Spleen (tissue), 11 donors: ENCODE results near the gene C1QTNF5. TPM values are rescaled to one million over a fixed set of nuclear protein-coding genes. Genes with fewer than 3 reads are reported as not detected.

Experiments
- DNase-seq: peaks from one replicate; pipeline ENCODE4 v3.0.0-alpha.2; 2020
- H3K27ac ChIP-seq, 8 donors: fragments of 200-600 bp; sonication (generic) in 7 of 8; 1 replicate in 4 of 8; 2 replicates in 4 of 8; pipeline versions ENCODE4 v1.5.0 to v1.8.0; 2016 to 2021; ENCODE audit warnings: inconsistent platforms in 4 of 8, mild to moderate bottlenecking in 4 of 8, moderate library complexity in 1 of 8
- H3K27me3 ChIP-seq, 7 donors: fragments of 200-600 bp; sonication (generic) in 6 of 7; replicated peaks in 1 of 7; 1 replicate in 4 of 7; 2 replicates in 3 of 7; pipeline versions ENCODE4 v1.5.0 to v1.8.0; 2016 to 2021; ENCODE audit warnings: inconsistent platforms in 3 of 7, mild to moderate bottlenecking in 1 of 7
- H3K36me3 ChIP-seq, 6 donors: fragments of 200-600 bp; sonication (generic) in 5 of 6; 1 replicate in 4 of 6; 2 replicates in 2 of 6; pipeline versions ENCODE4 v1.5.0 to v1.8.0; 2016 to 2021; ENCODE audit warnings: inconsistent platforms in 2 of 6
- H3K4me1 ChIP-seq, 6 donors: fragments of 200-600 bp; sonication (generic) in 5 of 6; 1 replicate in 3 of 6; 2 replicates in 3 of 6; pipeline versions ENCODE4 v1.5.0 to v1.8.0; 2016 to 2021; ENCODE audit warnings: inconsistent platforms in 3 of 6
- H3K4me3 ChIP-seq, 8 donors: fragments of 200-600 bp; sonication (generic) in 7 of 8; 1 replicate in 4 of 8; 2 replicates in 4 of 8; pipeline versions ENCODE4 v1.5.0 to v1.8.0; 2016 to 2021; ENCODE audit warnings: inconsistent platforms in 4 of 8, mild to moderate bottlenecking in 4 of 8, moderate library complexity in 2 of 8
- H3K9me3 ChIP-seq, 8 donors: fragments of 200-600 bp; sonication (generic) in 7 of 8; 1 replicate in 4 of 8; 2 replicates in 4 of 8; pipeline versions ENCODE4 v1.5.0 to v1.8.0; 2016 to 2021; ENCODE audit warnings: inconsistent platforms in 4 of 8
- CTCF ChIP-seq, 11 experiments: fragments of 200-600 bp in 7 of 11; fragments of 450-650 bp in 4 of 11; sonication (generic) in 4 of 11; IDR thresholded peaks in 8 of 11; conservative IDR thresholded peaks in 3 of 11; 1 replicate in 7 of 11; 2 replicates in 4 of 11; pipeline versions ENCODE4 v1.4.0 to v1.8.0; 2016 to 2021; ENCODE audit warnings: antibody characterized with exemption in 11 of 11, inconsistent platforms in 4 of 11, mild to moderate bottlenecking in 1 of 11
- POLR2A ChIP-seq, 3 donors: fragments of 450-650 bp; IDR thresholded peaks; one replicate each; pipeline ENCODE4 v1.5.1; 2017; ENCODE audit warnings: antibody characterized with exemption in 3 of 3, mild to moderate bottlenecking in 1 of 3
- POLR2AphosphoS5 ChIP-seq, 3 donors: sonication (generic); formaldehyde crosslinking; IDR thresholded peaks; one replicate each; pipeline ENCODE4 v1.5.1; 2017; ENCODE audit warnings: antibody characterized with exemption in 3 of 3
- WGBS, 5 donors: extraction: QIAGEN DNeasy Blood & Tissue Kit in 3 of 5; methylation state at CpG; one replicate each; pipeline versions ENCODE4 v1.1.5 to v1.1.7; 2013 to 2018; 5-methylcytosine and 5-hydroxymethylcytosine counted together
- intact Hi-C: fragments of 100-400 bp; cut with DNase I; formaldehyde crosslinking; loops from one replicate; pipeline ENCODE4 v1.15.0; 2023; ENCODE audit warnings: low total_unique reads
- polyA plus RNA-seq, 3 donors: library from polyadenylated mRNA; stranded (reverse); fragments of 200-250 nt; gene quantifications; one replicate each; pipeline ENCODE4 v1.2.1, GENCODE V29; 2013
- total RNA-seq, 7 donors: library from RNA; depleted of rRNA in 3 of 7; stranded (reverse); fragments of >200 nt in 3 of 7; fragmentation: NEBNext Ultra II Directional in 4 of 7; extraction: Animal tissue kit (Norgen Biotek cat#: 25700) in 4 of 7; gene quantifications; one replicate each; pipeline versions ENCODE4 v1.1.0 to v1.2.1, GENCODE V29; 2016 to 2021
- donor health status: healthy with polysubstance abuse.
- donor health status: DM: no; HTN: no; CAD: no; lungs with moderate emphysema.
- donor health status: DM: no; HTN: no; CAD: no.
- donor health status: Bipolar disorder and iron deficiency.
- donor health status: healthy.
- donor health status: DM: no; HTN: no; CAD: no.
- donor health status: DM: yes; HTN: yes; CAD: no.

Gene C1QTNF5
- total and polyA plus RNA-seq, 10 donors, result 10.3 to 55.0 (median 29.9) TPM

- H3K4me1 ChIP-seq, result peaks cover 0 to 35% (median 18%) of the 10 kb centered on the region in 6 donors
These were observed 24.4 kb upstream of the C1QTNF5 start for GRCh38 chr11:119365071-119365591.

GRCh38 chr11:119363851-119364590 lies 23.3 kb upstream of the C1QTNF5 start:
- WGBS, 5 donors, result 0 to 9% (median 3%) methylated on average over 2 to 88 of the region's 88 CpGs
- intact Hi-C loops, result no loop called here
- Histone ChIP-seq H3K36me3 (no peaks in the 10 kb centered on the region), H3K27ac (peak overlapping the region in 1 of 8 donors; percentile 40), H3K4me1 (peaks cover 0 to 38% (median 19%) of the 10 kb centered on the region in 6 donors), H3K27me3 (peaks cover 0 to 76% (median 40%) of the 10 kb centered on the region in 7 donors), H3K9me3 (no peaks in the 10 kb centered on the region), H3K4me3 (peak overlapping the region in 6 of 8 donors; percentile 27 to 71 (median 39))
- peak; percentile 86 for DNase-seq
- TF ChIP-seq POLR2A (IDR thresholded peaks at IDR 0.05), result no peak
- peak in 1 of 11 experiments; percentile 5 for TF ChIP-seq CTCF (IDR thresholded peaks at IDR 0.05 in 8 of 11, conservative IDR thresholded peaks at IDR 0.05 in 3 of 11)

More at GRCh38 chr11:119365071-119365591, 24.4 kb upstream of the C1QTNF5 start:
- 71 to 78% (median 77%) methylated on average over 6 of the region's 6 CpGs for WGBS, 5 donors
- no peaks in the 10 kb centered on the region for H3K9me3 ChIP-seq
- H3K27ac ChIP-seq, result no peak overlapping the region
- H3K36me3 ChIP-seq, result no peaks in the 10 kb centered on the region
- no peak for TF ChIP-seq POLR2AphosphoS5 (IDR thresholded peaks at IDR 0.05)
- no peak for TF ChIP-seq POLR2A (IDR thresholded peaks at IDR 0.05)
- TF ChIP-seq CTCF (IDR thresholded peaks at IDR 0.05 in 8 of 11, conservative IDR thresholded peaks at IDR 0.05 in 3 of 11), result no peak
- no peak overlapping the region for H3K4me3 ChIP-seq
- DNase-seq, result peak; percentile 49
- intact Hi-C loops, result no loop called here
- H3K27me3 ChIP-seq, result peaks cover 0 to 86% (median 40%) of the 10 kb centered on the region in 7 donors

GRCh38 chr11:119363081-119363850 lies 22.6 kb upstream of the C1QTNF5 start:
- intact Hi-C loops, result no loop called here
- WGBS, 5 donors, result 31 to 59% (median 41%) methylated on average over 12 to 44 of the region's 44 CpGs
- no peak for TF ChIP-seq POLR2AphosphoS5 (IDR thresholded peaks at IDR 0.05)
- TF ChIP-seq CTCF (IDR thresholded peaks at IDR 0.05 in 8 of 11, conservative IDR thresholded peaks at IDR 0.05 in 3 of 11), result no peak
- TF ChIP-seq POLR2A (IDR thresholded peaks at IDR 0.05), result no peak
- no peaks in the 10 kb centered on the region for H3K36me3 ChIP-seq
- peak overlapping the region in 5 of 8 donors; percentile 27 to 71 (median 40) for H3K4me3 ChIP-seq
- no peaks in the 10 kb centered on the region for H3K9me3 ChIP-seq
- H3K4me1 ChIP-seq, result peaks cover 0 to 32% (median 18%) of the 10 kb centered on the region in 6 donors
- H3K27ac ChIP-seq, result peak overlapping the region in 1 of 8 donors; percentile 40
- peaks cover 0 to 68% (median 40%) of the 10 kb centered on the region in 7 donors for H3K27me3 ChIP-seq
- peak; percentile 72 for DNase-seq
